ENCODE results near the gene THAP3. TPM values are rescaled to one million over a fixed set of nuclear protein-coding genes. Genes with fewer than 3 reads are reported as not detected.

The THAP3 gene
- total and polyA plus RNA-seq, 2 of the 4 experiments (the other 2 are of a cell fraction), result 14.2 to 14.9 TPM

- ATAC-seq (ENCODE audit: low read depth) (no peak), DNase-seq (no peak)
- H2BK15ac ChIP-seq (ENCODE audit: low read depth, low read length), result no peak overlapping the region
- no TSS peak for BruUV-seq (replicated peaks)
- no peak overlapping the region for H3K27ac ChIP-seq (ENCODE audit: insufficient read depth, low read length)
- POLR2A ChIA-PET (ENCODE audit: unreplicated experiment), result no interaction called here
- intact Hi-C loops (cut with micrococcal nuclease) (no loop called here), in situ Hi-C loops (cut with MboI; ENCODE audit: low sequenced_read_pairs) (no loop called here), dilution Hi-C loops (cut with HindIII; ENCODE audit: low sequenced_read_pairs, unreplicated experiment) (no loop called here)
- H3K56ac ChIP-seq (ENCODE audit: extremely low read depth, insufficient read depth, low read length), result no peak overlapping the region
- no peak overlapping the region for H2AK5ac ChIP-seq (ENCODE audit: low read depth, low read length)
- no peak overlapping the region for H2AK9ac ChIP-seq (replicated peaks; ENCODE audit: low read depth, low read length, poor library complexity)
- peaks cover 2% of the 10 kb centered on the region for H3K4me1 ChIP-seq (ENCODE audit: control insufficient read depth, insufficient read depth, low read length)
- H3K9me3 ChIP-seq (ENCODE audit: control insufficient read depth, insufficient read depth, low read length), result no peaks in the 10 kb centered on the region
- H4K20me1 ChIP-seq (ENCODE audit: insufficient read depth, low read length), result peaks cover 28% of the 10 kb centered on the region
- no peak overlapping the region for H3K9ac ChIP-seq (ENCODE audit: low read depth, low read length)
- no peak overlapping the region for H3K18ac ChIP-seq (ENCODE audit: low read depth, low read length)
- no peak overlapping the region for H3K4ac ChIP-seq (ENCODE audit: low read depth, low read length)
- no CpG with 5 or more reads among the region's 8 CpGs for WGBS, 2 experiments (ENCODE audit: extremely low coverage in 2 of 2, insufficient read length in 1 of 2)
- no peak overlapping the region for H4K91ac ChIP-seq (ENCODE audit: insufficient read depth, low read depth, low read length)
- H3K4me2 ChIP-seq (ENCODE audit: low read depth, low read length), result no peak overlapping the region
- H2BK120ac ChIP-seq (ENCODE audit: low read depth, low read length), result no peak overlapping the region
- H3K9me1 ChIP-seq (ENCODE audit: insufficient read depth, low read length), result peaks cover 3% of the 10 kb centered on the region; the same call in 1 of the 2 replicates
- H3K4me3 ChIP-seq (ENCODE audit: insufficient read depth, low read depth, low read length), result no peak overlapping the region
- H2BK20ac ChIP-seq (ENCODE audit: low read depth, low read length), result no peak overlapping the region
- H3K79me1 ChIP-seq (ENCODE audit: low read depth in 1 of 2, low read length in 2 of 2), result peaks cover 17 to 46% of the 10 kb centered on the region in 2 experiments
- no peak for TF ChIP-seq MAZ (IDR thresholded peaks at IDR 0.05; ENCODE audit: borderline replicate concordance, low read depth, low read length)
- no peak for TF ChIP-seq MAFK (IDR thresholded peaks at IDR 0.05; ENCODE audit: low read depth, low read length)
- no peak overlapping the region for H4K8ac ChIP-seq (ENCODE audit: low read depth in 2 of 2, low read length in 2 of 2)
- no peak overlapping the region for H2BK5ac ChIP-seq (ENCODE audit: low read depth, low read length, poor library complexity, severe bottlenecking)
- no peak overlapping the region for H3K14ac ChIP-seq (replicated peaks; ENCODE audit: low read depth, low read length)
- CTCF ChIA-PET, result interaction anchor here (0.6 kb wide), 1 partner anchor 218 kb away, joined by 3 read pairs; no protein-coding TSS in a partner anchor
- H3K36me3 ChIP-seq (ENCODE audit: control insufficient read depth, insufficient read depth, low read length), result peaks cover 64% of the 10 kb centered on the region
- no peaks in the 10 kb centered on the region for H3K27me3 ChIP-seq (ENCODE audit: control insufficient read depth, insufficient read depth, low read length)
- no peak overlapping the region for H2AFZ ChIP-seq (replicated peaks; ENCODE audit: low read length, poor library complexity)
- no peak overlapping the region for H3K23ac ChIP-seq (ENCODE audit: low read depth, low read length)
- H4K5ac ChIP-seq (ENCODE audit: low read depth, low read length), result no peak overlapping the region
Measured at GRCh38 chr1:6631058-6631457, 6.4 kb downstream of the THAP3 start.
